Fibroblast of peridontal ligament (primary cell): ENCODE data around the gene IGSF5.
"Not testable (repeated sequence)": the region's sequence is repeated elsewhere in the genome, so short reads cannot be mapped to it uniquely, and the experiment has no call there.

Experiments used
- DNase-seq: peaks from one replicate; pipeline ENCODE4 v3.0.0-alpha.2; 2010; ENCODE audit errors: extremely low read depth

The IGSF5 gene

GRCh38 chr21:39744883-39745282, at the start of gene IGSF5:
IGSF5 (plus strand) TSS chr21:39745183; CDS start chr21:39745510, 327 bp downstream.
- DNase-seq, result not testable (repeated sequence)

GRCh38 chr21:39696196-39696595, 48.8 kb upstream of the IGSF5 start:
- no peak for DNase-seq

GRCh38 chr21:39696618-39697017, 48.4 kb upstream of the IGSF5 start:
- DNase-seq, result no peak

- no peak for DNase-seq
Measured at GRCh38 chr21:39700318-39700717, 44.7 kb upstream of the IGSF5 start.

- no peak for DNase-seq
Measured at GRCh38 chr21:39703578-39703977, 41.4 kb upstream of the IGSF5 start.

- no peak for DNase-seq
Measured at GRCh38 chr21:39705849-39706248, 39.1 kb upstream of the IGSF5 start.

- no peak for DNase-seq
Measured at GRCh38 chr21:39707316-39707715, 37.7 kb upstream of the IGSF5 start.

GRCh38 chr21:39710866-39711265, 34.1 kb upstream of the IGSF5 start:
- no peak for DNase-seq

- DNase-seq, result no peak
Measured at GRCh38 chr21:39712273-39712672, 32.7 kb upstream of the IGSF5 start.

GRCh38 chr21:39712976-39713375, 32.0 kb upstream of the IGSF5 start:
- no peak for DNase-seq

- no peak for DNase-seq
Measured at GRCh38 chr21:39713905-39714304, 31.1 kb upstream of the IGSF5 start.

GRCh38 chr21:39714331-39714730, 30.7 kb upstream of the IGSF5 start:
- DNase-seq, result no peak

GRCh38 chr21:39715804-39716397, 29.1 kb upstream of the IGSF5 start:
- peak; percentile 50 for DNase-seq

- DNase-seq, result no peak
Measured at GRCh38 chr21:39720126-39720778, 24.7 kb upstream of the IGSF5 start.

GRCh38 chr21:39721885-39722284, 23.1 kb upstream of the IGSF5 start:
- DNase-seq, result no peak

GRCh38 chr21:39724944-39725343, 20.0 kb upstream of the IGSF5 start:
- DNase-seq, result no peak

- no peak for DNase-seq
Measured at GRCh38 chr21:39726133-39726532, 18.9 kb upstream of the IGSF5 start.

GRCh38 chr21:39727401-39728120, 17.4 kb upstream of the IGSF5 start:
- DNase-seq, result no peak

- DNase-seq, result no peak
Measured at GRCh38 chr21:39728341-39728740, 16.6 kb upstream of the IGSF5 start.

- no peak for DNase-seq
Measured at GRCh38 chr21:39730418-39731157, 14.4 kb upstream of the IGSF5 start.

- no peak for DNase-seq
Measured at GRCh38 chr21:39736716-39737115, 8.3 kb upstream of the IGSF5 start.

- no peak for DNase-seq
Measured at GRCh38 chr21:39737376-39738000, 7.5 kb upstream of the IGSF5 start.
